Gastrocnemius medialis (tissue), 4 donors: ENCODE measurements around the gene LIME1. TPM values are rescaled to one million over a fixed set of nuclear protein-coding genes. Genes with fewer than 3 reads are reported as not detected.

Source experiments
- ATAC-seq, 2 donors: fragments of 150-250 bp; one replicate each; pipeline ENCODE4 v1.9.1; 2016
- DNase-seq, 2 donors: peaks; one replicate each; pipeline ENCODE4 v3.0.0-alpha.2; 2019
- H3K27ac ChIP-seq, 4 donors: fragments of 200-600 bp; sonication (generic); 1 replicate in 1 of 4; 2 replicates in 3 of 4; pipeline ENCODE4 v1.5.1; 2016 to 2018; ENCODE audit warnings: mild to moderate bottlenecking in 2 of 4, moderate library complexity in 1 of 4
- H3K27me3 ChIP-seq, 3 donors: fragments of 200-600 bp; sonication (generic) in 2 of 3; 1 replicate in 1 of 3; 2 replicates in 2 of 3; pipeline versions ENCODE4 v1.5.1 to v1.6.0; 2016 to 2019; ENCODE audit warnings: mild to moderate bottlenecking in 1 of 3, moderate library complexity in 1 of 3
- H3K36me3 ChIP-seq, 2 donors: fragments of 200-600 bp; sonication (generic) in 1 of 2; one replicate each; pipeline ENCODE4 v1.5.1; 2017 to 2018
- H3K4me1 ChIP-seq, 2 donors: fragments of 200-600 bp; sonication (generic) in 1 of 2; one replicate each; pipeline ENCODE4 v1.5.1; 2016 to 2017; ENCODE audit warnings: mild to moderate bottlenecking in 2 of 2
- H3K4me3 ChIP-seq, 4 donors: fragments of 200-600 bp; sonication (generic) in 3 of 4; 1 replicate in 1 of 4; 2 replicates in 3 of 4; pipeline ENCODE4 v1.5.1; 2016 to 2019; ENCODE audit warnings: mild to moderate bottlenecking in 2 of 4
- H3K9me3 ChIP-seq, 3 donors: fragments of 200-600 bp; sonication (generic) in 2 of 3; 1 replicate in 1 of 3; 2 replicates in 2 of 3; pipeline ENCODE4 v1.5.1; 2016 to 2019
- POLR2A ChIP-seq, 2 donors: fragments of 450-650 bp; IDR thresholded peaks; one replicate each; pipeline ENCODE4 v1.6.1; 2017; ENCODE audit warnings: antibody characterized with exemption in 2 of 2, mild to moderate bottlenecking in 2 of 2, moderate library complexity in 2 of 2
- in situ Hi-C, 4 donors: fragments of 200-750 bp; cut with MboI; loops; one replicate each; pipeline versions ENCODE4 v1.15.0 to v1.8.0; 2017; ENCODE audit warnings: low sequenced_read_pairs in 4 of 4
- intact Hi-C: fragments of 100-400 bp; cut with DNase I; formaldehyde crosslinking; loops from one replicate; pipeline ENCODE4 v1.15.1; 2023; ENCODE audit warnings: low total_unique reads
- total RNA-seq, 4 donors: library from RNA; depleted of rRNA; stranded (reverse); fragments of >200 nt; gene quantifications; one replicate each; pipeline versions ENCODE4 v1.1.0 to v1.2.3, GENCODE V29; 2016
- TF ChIP-seq, protein P1 (sequence below), 5 experiments: fragments of 450-650 bp in 3 of 5; fragments of 200-600 bp in 2 of 5; sonication (generic) in 2 of 5; IDR thresholded peaks in 4 of 5; conservative IDR thresholded peaks in 1 of 5; 1 replicate in 4 of 5; 2 replicates in 1 of 5; pipeline ENCODE4 v1.5.1; 2016 to 2019; ENCODE audit warnings: antibody characterized with exemption in 5 of 5, mild to moderate bottlenecking in 3 of 5, moderate library complexity in 3 of 5

Gene LIME1
- total RNA-seq, 4 donors from 2014 or later, result 2.0 to 6.3 (median 4.1) TPM

- in situ Hi-C loops (no loop called here), intact Hi-C loops (no loop called here)
- H3K4me1 ChIP-seq, result peaks cover 0 to 6% of the 10 kb centered on the region in 2 donors
- no peaks in the 10 kb centered on the region for H3K9me3 ChIP-seq
- H3K27ac ChIP-seq, result no peak overlapping the region
- TF ChIP-seq, protein P1, sequence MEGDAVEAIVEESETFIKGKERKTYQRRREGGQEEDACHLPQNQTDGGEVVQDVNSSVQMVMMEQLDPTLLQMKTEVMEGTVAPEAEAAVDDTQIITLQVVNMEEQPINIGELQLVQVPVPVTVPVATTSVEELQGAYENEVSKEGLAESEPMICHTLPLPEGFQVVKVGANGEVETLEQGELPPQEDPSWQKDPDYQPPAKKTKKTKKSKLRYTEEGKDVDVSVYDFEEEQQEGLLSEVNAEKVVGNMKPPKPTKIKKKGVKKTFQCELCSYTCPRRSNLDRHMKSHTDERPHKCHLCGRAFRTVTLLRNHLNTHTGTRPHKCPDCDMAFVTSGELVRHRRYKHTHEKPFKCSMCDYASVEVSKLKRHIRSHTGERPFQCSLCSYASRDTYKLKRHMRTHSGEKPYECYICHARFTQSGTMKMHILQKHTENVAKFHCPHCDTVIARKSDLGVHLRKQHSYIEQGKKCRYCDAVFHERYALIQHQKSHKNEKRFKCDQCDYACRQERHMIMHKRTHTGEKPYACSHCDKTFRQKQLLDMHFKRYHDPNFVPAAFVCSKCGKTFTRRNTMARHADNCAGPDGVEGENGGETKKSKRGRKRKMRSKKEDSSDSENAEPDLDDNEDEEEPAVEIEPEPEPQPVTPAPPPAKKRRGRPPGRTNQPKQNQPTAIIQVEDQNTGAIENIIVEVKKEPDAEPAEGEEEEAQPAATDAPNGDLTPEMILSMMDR (IDR thresholded peaks at IDR 0.05 in 4 of 5, conservative IDR thresholded peaks at IDR 0.05 in 1 of 5), result no peak
- no peak for TF ChIP-seq POLR2A (IDR thresholded peaks at IDR 0.05)
- ATAC-seq (no peak), DNase-seq (no peak)
- no peaks in the 10 kb centered on the region for H3K27me3 ChIP-seq
- H3K4me3 ChIP-seq, result no peak overlapping the region
- H3K36me3 ChIP-seq, result no peaks in the 10 kb centered on the region
Observed at GRCh38 chr20:63765082-63765873, 28.8 kb downstream of the LIME1 start.

GRCh38 chr20:63765902-63766301 is 29.4 kb downstream of the LIME1 start:
- in situ Hi-C loops (no loop called here), intact Hi-C loops (no loop called here)
- no peak for TF ChIP-seq POLR2A (IDR thresholded peaks at IDR 0.05)
- TF ChIP-seq, protein P1 (IDR thresholded peaks at IDR 0.05 in 4 of 5, conservative IDR thresholded peaks at IDR 0.05 in 1 of 5), result no peak
- DNase-seq, result peak in 1 of 2 donors; percentile 51
- Histone ChIP-seq H3K27ac (no peak overlapping the region), H3K4me1 (peaks cover 0 to 6% of the 10 kb centered on the region in 2 donors), H3K4me3 (no peak overlapping the region), H3K27me3 (no peaks in the 10 kb centered on the region), H3K9me3 (no peaks in the 10 kb centered on the region), H3K36me3 (no peaks in the 10 kb centered on the region)
- ATAC-seq, result peak; percentile 59 to 78

- Histone ChIP-seq H3K27me3 (no peaks in the 10 kb centered on the region), H3K4me1 (peaks cover 0 to 6% of the 10 kb centered on the region in 2 donors), H3K9me3 (no peaks in the 10 kb centered on the region), H3K36me3 (no peaks in the 10 kb centered on the region), H3K27ac (no peak overlapping the region), H3K4me3 (no peak overlapping the region)
- no peak for ATAC-seq
- no peak for TF ChIP-seq POLR2A (IDR thresholded peaks at IDR 0.05)
- in situ Hi-C loops, result no loop called here
- intact Hi-C loops, result no loop called here
- no peak for DNase-seq
Observed at GRCh38 chr20:63766695-63767426, 30.4 kb downstream of the LIME1 start.

- H3K9me3 ChIP-seq, result no peaks in the 10 kb centered on the region
- no peaks in the 10 kb centered on the region for H3K36me3 ChIP-seq
- intact Hi-C loops (no loop called here), in situ Hi-C loops (no loop called here)
- DNase-seq, result no peak
- no peaks in the 10 kb centered on the region for H3K27me3 ChIP-seq
- no peak overlapping the region for H3K27ac ChIP-seq
- H3K4me3 ChIP-seq, result no peak overlapping the region
- H3K4me1 ChIP-seq, result peaks cover 0 to 6% of the 10 kb centered on the region in 2 donors
- ATAC-seq, result peak; percentile 34 to 36
- TF ChIP-seq POLR2A (IDR thresholded peaks at IDR 0.05), result no peak
- TF ChIP-seq, protein P1 (IDR thresholded peaks at IDR 0.05 in 4 of 5, conservative IDR thresholded peaks at IDR 0.05 in 1 of 5), result no peak
Observed at GRCh38 chr20:63767456-63767855, 31.0 kb downstream of the LIME1 start.

GRCh38 chr20:63767886-63768285 is 31.4 kb downstream of the LIME1 start:
- ATAC-seq (peak in 1 of 2 donors; percentile 9), DNase-seq (no peak)
- Histone ChIP-seq H3K4me1 (peaks cover 0 to 6% of the 10 kb centered on the region in 2 donors), H3K36me3 (no peaks in the 10 kb centered on the region), H3K9me3 (no peaks in the 10 kb centered on the region), H3K27ac (no peak overlapping the region), H3K4me3 (no peak overlapping the region), H3K27me3 (no peaks in the 10 kb centered on the region)
- TF ChIP-seq, protein P1 (IDR thresholded peaks at IDR 0.05 in 4 of 5, conservative IDR thresholded peaks at IDR 0.05 in 1 of 5), result no peak
- TF ChIP-seq POLR2A (IDR thresholded peaks at IDR 0.05), result no peak
- intact Hi-C loops, result no loop called here
- in situ Hi-C loops, result no loop called here
